Esophagus muscularis mucosa (tissue), 3 donors: Measurements from ENCODE around the gene TMCC3.
"Not testable (repeated sequence)": the region's sequence is repeated elsewhere in the genome, so short reads cannot be mapped to it uniquely, and the experiment has no call there.

Experiments
- POLR2A ChIP-seq: fragments of 450-650 bp; IDR thresholded peaks from one replicate; pipeline ENCODE4 v1.6.1; 2017; ENCODE audit warnings: antibody characterized with exemption, moderate library complexity, mild to moderate bottlenecking, low read depth
- TF ChIP-seq, protein P1 (sequence below), 3 experiments: fragments of 200-600 bp in 2 of 3; fragments of 450-650 bp in 1 of 3; sonication (generic) in 2 of 3; IDR thresholded peaks; one replicate each; pipeline ENCODE4 v1.5.1; 2017 to 2019; ENCODE audit warnings: antibody characterized with exemption in 3 of 3, mild to moderate bottlenecking in 2 of 3, moderate library complexity in 1 of 3

DNA sequence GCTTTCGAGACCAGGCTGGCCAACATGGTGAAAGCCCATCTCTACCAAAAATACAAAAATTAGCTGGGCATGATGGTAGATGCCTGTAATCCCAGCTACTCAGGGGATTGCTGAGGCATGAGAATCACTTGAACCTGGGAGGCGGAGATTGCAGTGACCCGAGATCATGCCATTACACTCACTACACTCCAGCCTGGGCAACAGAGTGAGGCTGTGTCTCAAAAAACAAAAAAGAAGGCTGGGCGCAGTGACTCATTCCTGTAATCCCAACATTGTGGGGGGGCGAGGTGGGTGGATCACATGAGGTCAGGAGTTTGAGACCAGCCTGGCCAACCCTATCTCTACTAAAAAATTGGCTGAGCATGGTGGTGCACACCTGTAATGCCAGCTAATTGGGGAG lies 49.0 kb downstream of the TMCC3 start:
- not testable (repeated sequence) for TF ChIP-seq POLR2A
- TF ChIP-seq, protein P1, sequence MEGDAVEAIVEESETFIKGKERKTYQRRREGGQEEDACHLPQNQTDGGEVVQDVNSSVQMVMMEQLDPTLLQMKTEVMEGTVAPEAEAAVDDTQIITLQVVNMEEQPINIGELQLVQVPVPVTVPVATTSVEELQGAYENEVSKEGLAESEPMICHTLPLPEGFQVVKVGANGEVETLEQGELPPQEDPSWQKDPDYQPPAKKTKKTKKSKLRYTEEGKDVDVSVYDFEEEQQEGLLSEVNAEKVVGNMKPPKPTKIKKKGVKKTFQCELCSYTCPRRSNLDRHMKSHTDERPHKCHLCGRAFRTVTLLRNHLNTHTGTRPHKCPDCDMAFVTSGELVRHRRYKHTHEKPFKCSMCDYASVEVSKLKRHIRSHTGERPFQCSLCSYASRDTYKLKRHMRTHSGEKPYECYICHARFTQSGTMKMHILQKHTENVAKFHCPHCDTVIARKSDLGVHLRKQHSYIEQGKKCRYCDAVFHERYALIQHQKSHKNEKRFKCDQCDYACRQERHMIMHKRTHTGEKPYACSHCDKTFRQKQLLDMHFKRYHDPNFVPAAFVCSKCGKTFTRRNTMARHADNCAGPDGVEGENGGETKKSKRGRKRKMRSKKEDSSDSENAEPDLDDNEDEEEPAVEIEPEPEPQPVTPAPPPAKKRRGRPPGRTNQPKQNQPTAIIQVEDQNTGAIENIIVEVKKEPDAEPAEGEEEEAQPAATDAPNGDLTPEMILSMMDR (IDR thresholded peaks at IDR 0.05): not testable (repeated sequence)
